ENCODE measurements around the gene MAN1C1.

GRCh38 chr1:25664357-25665199, 48.0 kb downstream of the MAN1C1 start:
- no peak for TF ChIP-seq POLR2A (IDR thresholded peaks at IDR 0.05; ENCODE audit: low read depth, low read length)
- TF ChIP-seq POLR2AphosphoS5 (IDR thresholded peaks at IDR 0.05; ENCODE audit: low read depth, low read length) = no peak
- TF ChIP-seq TAF1 (IDR thresholded peaks at IDR 0.05; ENCODE audit: low read depth, low read length) = no peak
- TF ChIP-seq SPI1 (IDR thresholded peaks at IDR 0.05; ENCODE audit: low read depth, low read length) = no peak
- TF ChIP-seq PAX5 (IDR thresholded peaks at IDR 0.05; ENCODE audit: insufficient read depth, low read length, severe bottlenecking) = no peak

Data from GM12891 (cell line).